SIG-M5 (cell line): Measurements from ENCODE around the gene KCTD10.
"Not testable (repeated sequence)": the region's sequence is repeated elsewhere in the genome, so short reads cannot be mapped to it uniquely, and the experiment has no call there.

ENCODE experiments used
- DNase-seq: peaks from one replicate; lab custom pipeline; 2025; lab: John Stamatoyannopoulos, UW

Gene KCTD10

GRCh38 chr12:109448707-109449390, 28.3 kb downstream of the KCTD10 start:
- no peak for DNase-seq

- no peak for DNase-seq
Observed at GRCh38 chr12:109448272-109448671, 28.8 kb downstream of the KCTD10 start.

- DNase-seq = no peak
Observed at GRCh38 chr12:109447482-109447881, 29.6 kb downstream of the KCTD10 start.

GRCh38 chr12:109446869-109447268, 30.2 kb downstream of the KCTD10 start:
- DNase-seq = no peak

GRCh38 chr12:109445191-109445609, 31.9 kb downstream of the KCTD10 start:
- no peak for DNase-seq

- no peak for DNase-seq
Observed at GRCh38 chr12:109444259-109444658, 32.8 kb downstream of the KCTD10 start.

GRCh38 chr12:109443794-109444193, 33.3 kb downstream of the KCTD10 start:
- no peak for DNase-seq

GRCh38 chr12:109440851-109441490, 36.1 kb downstream of the KCTD10 start:
- DNase-seq = no peak

- DNase-seq = not testable (repeated sequence)
Observed at GRCh38 chr12:109439951-109440350, 37.1 kb downstream of the KCTD10 start.

- DNase-seq = no peak
Observed at GRCh38 chr12:109439181-109439580, 37.9 kb downstream of the KCTD10 start.

- DNase-seq = no peak
Observed at GRCh38 chr12:109436188-109436560, 40.9 kb downstream of the KCTD10 start.

- DNase-seq = no peak
Observed at GRCh38 chr12:109435428-109436187, 41.5 kb downstream of the KCTD10 start.

- no peak for DNase-seq
Observed at GRCh38 chr12:109434582-109434981, 42.5 kb downstream of the KCTD10 start.

GRCh38 chr12:109433618-109434017, 43.5 kb downstream of the KCTD10 start:
- no peak for DNase-seq

- no peak for DNase-seq
Observed at GRCh38 chr12:109432842-109433304, 44.2 kb downstream of the KCTD10 start.

GRCh38 chr12:109432431-109432830, 44.7 kb downstream of the KCTD10 start:
- DNase-seq = no peak

- DNase-seq = no peak
Observed at GRCh38 chr12:109430244-109430643, 46.9 kb downstream of the KCTD10 start.

- not testable (repeated sequence) for DNase-seq
Observed at GRCh38 chr12:109428804-109429203, 48.3 kb downstream of the KCTD10 start.

- DNase-seq = no peak
Observed at GRCh38 chr12:109428037-109428629, 49.0 kb downstream of the KCTD10 start.

GRCh38 chr12:109423392-109423791, 53.7 kb downstream of the KCTD10 start:
- DNase-seq = no peak

GRCh38 chr12:109422251-109422650, 54.8 kb downstream of the KCTD10 start:
- no peak for DNase-seq

- DNase-seq = no peak
Observed at GRCh38 chr12:109421355-109422087, 55.6 kb downstream of the KCTD10 start.
